GM12878 (cell line): ENCODE data around the gene GP5.

Experiments used
- BACH1 ChIP-seq: fragments of 450-650 bp; IDR thresholded peaks from 2 replicates; pipeline ENCODE4 v1.6.1; 2017; ENCODE audit warnings: mild to moderate bottlenecking, borderline replicate concordance
- SMC3 ChIP-seq: IDR thresholded peaks from 2 replicates; pipeline ENCODE4 v1.6.1; 2011; ENCODE audit warnings: low read length, improper control_type of control experiment, borderline replicate concordance
- SP1 ChIP-seq: IDR thresholded peaks from one replicate; pipeline ENCODE4 v1.6.1; 2011; ENCODE audit warnings: low read depth, low read length
- TF ChIP-seq, protein P1 (sequence below), 3 experiments: IDR thresholded peaks in 2 of 3; conservative IDR thresholded peaks in 1 of 3; 2 replicates each; pipeline ENCODE4 v1.5.1; 2011; ENCODE audit warnings: low read depth in 3 of 3, low read length in 3 of 3, mild to moderate bottlenecking in 3 of 3, control low read depth in 2 of 3, moderate library complexity in 2 of 3, inconsistent platforms in 1 of 3, mixed read lengths in 1 of 3; ENCODE audit not compliant: control insufficient read depth in 2 of 3, insufficient read depth in 1 of 3; ENCODE audit errors: extremely low read depth in 1 of 3
- TF ChIP-seq, protein P2 (sequence below): fragments of 450-650 bp; IDR thresholded peaks from 2 replicates; pipeline ENCODE4 v1.6.1; 2017; ENCODE audit warnings: antibody characterized with exemption, mild to moderate bottlenecking, moderate library complexity

DNA sequence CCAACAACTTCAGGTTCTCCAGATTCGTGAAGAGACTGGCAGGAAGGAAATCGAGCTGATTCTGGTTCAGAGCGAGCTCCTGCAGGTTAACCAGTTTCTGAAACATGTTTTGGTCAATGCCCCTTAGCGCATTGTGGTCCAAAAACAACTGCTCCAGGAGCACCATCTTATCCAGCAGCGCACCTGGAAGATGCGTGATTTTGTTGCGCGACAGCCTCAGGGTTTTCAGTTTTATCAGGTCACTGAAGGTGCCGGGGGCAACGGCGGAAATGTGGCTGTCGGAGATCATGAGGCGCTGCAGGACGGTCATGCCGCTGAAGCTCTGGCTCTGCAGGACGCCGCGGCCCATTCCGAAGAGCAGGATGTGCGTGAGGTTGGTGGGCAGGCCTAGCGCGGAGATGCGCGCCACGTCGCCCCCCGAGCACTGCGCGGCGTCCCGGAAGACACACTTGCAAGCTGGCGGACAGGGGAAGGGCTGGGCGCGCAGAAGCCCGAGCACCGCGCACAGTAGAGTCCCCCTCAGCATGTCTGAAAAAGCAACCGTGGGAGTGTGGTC, 1.2 kb downstream of the GP5 start:
- TF ChIP-seq BACH1, result no peak
- TF ChIP-seq SMC3, result no peak
- TF ChIP-seq, protein P1, sequence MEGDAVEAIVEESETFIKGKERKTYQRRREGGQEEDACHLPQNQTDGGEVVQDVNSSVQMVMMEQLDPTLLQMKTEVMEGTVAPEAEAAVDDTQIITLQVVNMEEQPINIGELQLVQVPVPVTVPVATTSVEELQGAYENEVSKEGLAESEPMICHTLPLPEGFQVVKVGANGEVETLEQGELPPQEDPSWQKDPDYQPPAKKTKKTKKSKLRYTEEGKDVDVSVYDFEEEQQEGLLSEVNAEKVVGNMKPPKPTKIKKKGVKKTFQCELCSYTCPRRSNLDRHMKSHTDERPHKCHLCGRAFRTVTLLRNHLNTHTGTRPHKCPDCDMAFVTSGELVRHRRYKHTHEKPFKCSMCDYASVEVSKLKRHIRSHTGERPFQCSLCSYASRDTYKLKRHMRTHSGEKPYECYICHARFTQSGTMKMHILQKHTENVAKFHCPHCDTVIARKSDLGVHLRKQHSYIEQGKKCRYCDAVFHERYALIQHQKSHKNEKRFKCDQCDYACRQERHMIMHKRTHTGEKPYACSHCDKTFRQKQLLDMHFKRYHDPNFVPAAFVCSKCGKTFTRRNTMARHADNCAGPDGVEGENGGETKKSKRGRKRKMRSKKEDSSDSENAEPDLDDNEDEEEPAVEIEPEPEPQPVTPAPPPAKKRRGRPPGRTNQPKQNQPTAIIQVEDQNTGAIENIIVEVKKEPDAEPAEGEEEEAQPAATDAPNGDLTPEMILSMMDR (IDR thresholded peaks at IDR 0.05 in 2 of 3, conservative IDR thresholded peaks at IDR 0.05 in 1 of 3; ENCODE audit: control insufficient read depth in 2 of 3, extremely low read depth in 1 of 3, insufficient read depth in 1 of 3, low read depth in 3 of 3, low read length in 3 of 3), result no peak
- TF ChIP-seq, protein P2, sequence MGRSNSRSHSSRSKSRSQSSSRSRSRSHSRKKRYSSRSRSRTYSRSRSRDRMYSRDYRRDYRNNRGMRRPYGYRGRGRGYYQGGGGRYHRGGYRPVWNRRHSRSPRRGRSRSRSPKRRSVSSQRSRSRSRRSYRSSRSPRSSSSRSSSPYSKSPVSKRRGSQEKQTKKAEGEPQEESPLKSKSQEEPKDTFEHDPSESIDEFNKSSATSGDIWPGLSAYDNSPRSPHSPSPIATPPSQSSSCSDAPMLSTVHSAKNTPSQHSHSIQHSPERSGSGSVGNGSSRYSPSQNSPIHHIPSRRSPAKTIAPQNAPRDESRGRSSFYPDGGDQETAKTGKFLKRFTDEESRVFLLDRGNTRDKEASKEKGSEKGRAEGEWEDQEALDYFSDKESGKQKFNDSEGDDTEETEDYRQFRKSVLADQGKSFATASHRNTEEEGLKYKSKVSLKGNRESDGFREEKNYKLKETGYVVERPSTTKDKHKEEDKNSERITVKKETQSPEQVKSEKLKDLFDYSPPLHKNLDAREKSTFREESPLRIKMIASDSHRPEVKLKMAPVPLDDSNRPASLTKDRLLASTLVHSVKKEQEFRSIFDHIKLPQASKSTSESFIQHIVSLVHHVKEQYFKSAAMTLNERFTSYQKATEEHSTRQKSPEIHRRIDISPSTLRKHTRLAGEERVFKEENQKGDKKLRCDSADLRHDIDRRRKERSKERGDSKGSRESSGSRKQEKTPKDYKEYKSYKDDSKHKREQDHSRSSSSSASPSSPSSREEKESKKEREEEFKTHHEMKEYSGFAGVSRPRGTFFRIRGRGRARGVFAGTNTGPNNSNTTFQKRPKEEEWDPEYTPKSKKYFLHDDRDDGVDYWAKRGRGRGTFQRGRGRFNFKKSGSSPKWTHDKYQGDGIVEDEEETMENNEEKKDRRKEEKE, result no peak
- no peak for TF ChIP-seq SP1
